Suprapubic skin (tissue), 3 donors: ENCODE results near the gene SAMD8.

Experiments used
- CTCF ChIP-seq, 2 donors: fragments of 200-600 bp in 1 of 2; fragments of 450-650 bp in 1 of 2; sonication (generic) in 1 of 2; IDR thresholded peaks; one replicate each; pipeline ENCODE4 v1.5.1; 2016 to 2019; ENCODE audit warnings: antibody characterized with exemption in 2 of 2, mild to moderate bottlenecking in 1 of 2, moderate library complexity in 1 of 2
- EP300 ChIP-seq: sonication (generic); formaldehyde crosslinking; IDR thresholded peaks from one replicate; pipeline ENCODE4 v1.6.1; 2017; ENCODE audit warnings: antibody characterized with exemption
- POLR2A ChIP-seq, 2 donors: fragments of 450-650 bp; IDR thresholded peaks; one replicate each; pipeline ENCODE4 v1.6.1; 2017; ENCODE audit warnings: antibody characterized with exemption in 2 of 2, mild to moderate bottlenecking in 2 of 2, moderate library complexity in 2 of 2

- no peak for TF ChIP-seq CTCF (IDR thresholded peaks at IDR 0.05)
- no peak for TF ChIP-seq EP300
- no peak for TF ChIP-seq POLR2A (IDR thresholded peaks at IDR 0.05)
Measured at GRCh38 chr10:75180592-75180991, 69.1 kb downstream of the SAMD8 start.
